NCI-H2196 treated with DMSO at 0.1 percent for 48 hours (cell line): ENCODE results near the gene PAM16.
"Not testable (repeated sequence)": the region's sequence is repeated elsewhere in the genome, so short reads cannot be mapped to it uniquely, and the experiment has no call there.

Experiments used
- DNase-seq: peaks from one replicate; lab custom pipeline; 2025; ENCODE audit not compliant: unreplicated experiment; lab: John Stamatoyannopoulos, UW

Gene PAM16

GRCh38 chr16:4353675-4354074, 2.6 kb upstream of the PAM16 start:
- no peak for DNase-seq

GRCh38 chr16:4352843-4353242, 1.7 kb upstream of the PAM16 start:
- no peak for DNase-seq

- DNase-seq: no peak
Observed at GRCh38 chr16:4351880-4352279, 759 bp upstream of the PAM16 start.

- DNase-seq: no peak
Observed at GRCh38 chr16:4350365-4350786, 745 bp downstream of the PAM16 start.

GRCh38 chr16:4349332-4349731, 1.8 kb downstream of the PAM16 start:
- DNase-seq: no peak

GRCh38 chr16:4347765-4348509, 3.2 kb downstream of the PAM16 start:
- no peak for DNase-seq

- DNase-seq: no peak
Observed at GRCh38 chr16:4347010-4347409, 4.1 kb downstream of the PAM16 start.

GRCh38 chr16:4345836-4346781, 5.0 kb downstream of the PAM16 start:
- DNase-seq: peak; percentile 17

GRCh38 chr16:4344983-4345835, 5.9 kb downstream of the PAM16 start:
- DNase-seq: peak; percentile 28

GRCh38 chr16:4344300-4344982, 6.7 kb downstream of the PAM16 start:
- DNase-seq: not testable (repeated sequence)

- DNase-seq: no peak
Observed at GRCh38 chr16:4342866-4343744, 8.0 kb downstream of the PAM16 start.

- no peak for DNase-seq
Observed at GRCh38 chr16:4341250-4341649, 9.9 kb downstream of the PAM16 start.

- DNase-seq: no peak
Observed at GRCh38 chr16:4340443-4340842, 10.7 kb downstream of the PAM16 start.

GRCh38 chr16:4339909-4340308, 11.2 kb downstream of the PAM16 start:
- no peak for DNase-seq

GRCh38 chr16:4339455-4339854, 11.7 kb downstream of the PAM16 start:
- DNase-seq: no peak

GRCh38 chr16:4338712-4339299, 12.3 kb downstream of the PAM16 start:
- DNase-seq: no peak

GRCh38 chr16:4338125-4338582, 13.0 kb downstream of the PAM16 start:
- no peak for DNase-seq

- DNase-seq: no peak
Observed at GRCh38 chr16:4337540-4338088, 13.5 kb downstream of the PAM16 start.
